ENCODE results near the gene CAMTA1. TPM values are rescaled to one million over a fixed set of nuclear protein-coding genes. Genes with fewer than 3 reads are reported as not detected.
A peak's percentile ranks its signal among the peaks of the same experiment; 100 is the strongest.

The CAMTA1 gene
- total and polyA plus RNA-seq, 8 donors, result 42.8 to 213 (median 118) TPM

DNA sequence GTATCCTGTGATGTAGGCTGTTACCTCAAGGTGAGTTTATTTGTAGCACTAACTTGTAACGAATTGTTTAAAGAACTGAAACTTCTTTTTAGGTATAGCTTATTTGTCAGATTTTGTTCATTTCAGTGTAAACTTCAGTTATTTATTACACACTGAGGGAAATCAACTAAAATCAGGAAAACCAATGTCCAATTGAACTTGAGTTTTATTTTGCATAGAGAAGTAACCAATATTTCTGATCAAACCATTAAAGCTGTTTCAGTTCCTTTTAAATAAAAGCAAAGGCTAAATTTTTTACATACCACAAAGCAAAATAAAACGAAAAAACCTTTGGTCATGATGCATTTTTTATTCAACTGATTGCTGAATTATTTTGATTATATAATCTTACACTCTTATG lies 103.6 kb downstream of the CAMTA1 start:
- TF ChIP-seq, protein P1, sequence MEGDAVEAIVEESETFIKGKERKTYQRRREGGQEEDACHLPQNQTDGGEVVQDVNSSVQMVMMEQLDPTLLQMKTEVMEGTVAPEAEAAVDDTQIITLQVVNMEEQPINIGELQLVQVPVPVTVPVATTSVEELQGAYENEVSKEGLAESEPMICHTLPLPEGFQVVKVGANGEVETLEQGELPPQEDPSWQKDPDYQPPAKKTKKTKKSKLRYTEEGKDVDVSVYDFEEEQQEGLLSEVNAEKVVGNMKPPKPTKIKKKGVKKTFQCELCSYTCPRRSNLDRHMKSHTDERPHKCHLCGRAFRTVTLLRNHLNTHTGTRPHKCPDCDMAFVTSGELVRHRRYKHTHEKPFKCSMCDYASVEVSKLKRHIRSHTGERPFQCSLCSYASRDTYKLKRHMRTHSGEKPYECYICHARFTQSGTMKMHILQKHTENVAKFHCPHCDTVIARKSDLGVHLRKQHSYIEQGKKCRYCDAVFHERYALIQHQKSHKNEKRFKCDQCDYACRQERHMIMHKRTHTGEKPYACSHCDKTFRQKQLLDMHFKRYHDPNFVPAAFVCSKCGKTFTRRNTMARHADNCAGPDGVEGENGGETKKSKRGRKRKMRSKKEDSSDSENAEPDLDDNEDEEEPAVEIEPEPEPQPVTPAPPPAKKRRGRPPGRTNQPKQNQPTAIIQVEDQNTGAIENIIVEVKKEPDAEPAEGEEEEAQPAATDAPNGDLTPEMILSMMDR (IDR thresholded peaks at IDR 0.05), result no peak
- TF ChIP-seq POLR2A (IDR thresholded peaks at IDR 0.05), result no peak
- TF ChIP-seq EP300 (IDR thresholded peaks at IDR 0.05), result no peak
- TF ChIP-seq POLR2AphosphoS5 (IDR thresholded peaks at IDR 0.05), result no peak
- Histone ChIP-seq H3K27me3 (no peaks in the 10 kb centered on the region), H3K36me3 (peaks cover 0 to 10% (median 3%) of the 10 kb centered on the region in 4 donors), H3K27ac (no peak overlapping the region), H3K4me1 (peaks cover 0 to 14% (median 7%) of the 10 kb centered on the region in 4 donors), H3K9me3 (no peaks in the 10 kb centered on the region), H3K4me3 (no peak overlapping the region)
- intact Hi-C loops (cut with DNase I; ENCODE audit: low total_unique reads), result no loop called here
- 82 to 92% (median 87%) methylated on average over 2 of the region's 2 CpGs for WGBS, 5 donors
- no peak for DNase-seq

DNA sequence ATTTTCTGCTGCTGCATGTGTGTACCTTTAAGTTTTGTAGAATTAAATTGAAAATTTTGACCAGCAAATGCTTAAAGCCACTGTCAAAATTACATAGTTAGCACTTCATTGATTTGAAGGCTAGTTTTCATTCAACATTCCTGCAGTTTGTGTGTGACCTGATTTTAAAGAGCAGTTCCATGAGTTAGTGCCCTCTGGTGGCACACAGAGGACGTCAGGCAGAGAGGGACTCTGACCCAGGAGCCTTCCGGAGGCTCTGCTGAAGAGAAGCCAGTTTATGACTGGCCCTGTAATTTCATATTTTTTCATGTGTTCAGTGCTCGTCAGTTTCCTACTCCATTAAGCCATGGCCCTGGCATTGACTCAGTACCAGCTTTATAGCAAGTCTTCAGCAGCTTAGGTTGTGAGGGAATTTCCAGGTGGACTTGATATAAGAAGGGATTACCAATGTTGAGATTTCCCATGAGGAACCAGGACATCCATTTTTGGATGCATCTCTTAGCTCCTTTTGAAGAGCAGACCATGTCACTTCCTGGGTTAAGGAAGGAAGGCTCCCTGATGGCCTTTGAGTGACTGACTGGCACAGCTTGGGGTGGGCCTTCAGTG lies 104.7 kb downstream of the CAMTA1 start:
- Histone ChIP-seq H3K4me1 (peaks cover 0 to 14% (median 7%) of the 10 kb centered on the region in 4 donors), H3K36me3 (peaks cover 0 to 10% (median 3%) of the 10 kb centered on the region in 4 donors), H3K27ac (no peak overlapping the region), H3K4me3 (no peak overlapping the region), H3K27me3 (no peaks in the 10 kb centered on the region), H3K9me3 (no peaks in the 10 kb centered on the region)
- WGBS, 5 donors, result 12 to 23% (median 15%) methylated on average over 3 of the region's 3 CpGs
- intact Hi-C loops (cut with DNase I; ENCODE audit: low total_unique reads), result loop anchor here (10.0 kb wide), 1 partner anchor 95 kb away; no protein-coding TSS in a partner anchor
- TF ChIP-seq EP300 (IDR thresholded peaks at IDR 0.05) (no peak), POLR2A (IDR thresholded peaks at IDR 0.05) (no peak), POLR2AphosphoS5 (IDR thresholded peaks at IDR 0.05) (peak in 1 of 3 donors; percentile 70)
- TF ChIP-seq, protein P1 (IDR thresholded peaks at IDR 0.05), result peak in 5 of 7 experiments; percentile 53 to 72 (median 69)
- DNase-seq, result peak; percentile 65 to 83

DNA sequence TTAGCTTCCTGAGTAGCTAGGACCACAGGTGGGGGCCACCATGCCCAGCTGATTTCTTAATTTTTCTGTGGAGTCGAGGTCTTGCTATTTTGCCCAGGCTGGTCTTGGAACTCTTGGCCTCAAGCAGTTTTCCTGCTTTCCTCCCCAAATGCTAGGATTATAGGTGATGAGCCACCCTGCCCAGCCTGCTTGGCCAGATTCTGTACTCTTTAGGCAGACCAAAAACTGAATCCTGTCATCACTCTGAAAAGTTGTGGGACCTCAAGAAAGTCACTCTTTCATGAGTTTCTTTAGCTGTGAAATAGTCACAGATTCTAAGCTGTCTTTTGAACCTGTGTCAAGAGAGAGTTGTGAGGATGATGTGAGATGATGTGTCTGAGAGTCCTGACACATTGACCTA lies 105.4 kb downstream of the CAMTA1 start:
- no peaks in the 10 kb centered on the region for H3K9me3 ChIP-seq
- no peaks in the 10 kb centered on the region for H3K27me3 ChIP-seq
- no peak overlapping the region for H3K27ac ChIP-seq
- TF ChIP-seq POLR2A (IDR thresholded peaks at IDR 0.05), result no peak
- TF ChIP-seq EP300 (IDR thresholded peaks at IDR 0.05), result no peak
- TF ChIP-seq, protein P1 (IDR thresholded peaks at IDR 0.05), result no peak
- intact Hi-C loops (cut with DNase I; ENCODE audit: low total_unique reads), result loop anchor here (10.0 kb wide), 1 partner anchor 96 kb away; no protein-coding TSS in a partner anchor
- no peak for DNase-seq
- H3K4me3 ChIP-seq, result no peak overlapping the region
- 89 to 100% (median 100%) methylated on average over 1 of the region's 1 CpG for WGBS, 5 donors
- peaks cover 0 to 14% (median 7%) of the 10 kb centered on the region in 4 donors for H3K4me1 ChIP-seq
- H3K36me3 ChIP-seq, result peaks cover 0 to 10% (median 3%) of the 10 kb centered on the region in 4 donors

DNA sequence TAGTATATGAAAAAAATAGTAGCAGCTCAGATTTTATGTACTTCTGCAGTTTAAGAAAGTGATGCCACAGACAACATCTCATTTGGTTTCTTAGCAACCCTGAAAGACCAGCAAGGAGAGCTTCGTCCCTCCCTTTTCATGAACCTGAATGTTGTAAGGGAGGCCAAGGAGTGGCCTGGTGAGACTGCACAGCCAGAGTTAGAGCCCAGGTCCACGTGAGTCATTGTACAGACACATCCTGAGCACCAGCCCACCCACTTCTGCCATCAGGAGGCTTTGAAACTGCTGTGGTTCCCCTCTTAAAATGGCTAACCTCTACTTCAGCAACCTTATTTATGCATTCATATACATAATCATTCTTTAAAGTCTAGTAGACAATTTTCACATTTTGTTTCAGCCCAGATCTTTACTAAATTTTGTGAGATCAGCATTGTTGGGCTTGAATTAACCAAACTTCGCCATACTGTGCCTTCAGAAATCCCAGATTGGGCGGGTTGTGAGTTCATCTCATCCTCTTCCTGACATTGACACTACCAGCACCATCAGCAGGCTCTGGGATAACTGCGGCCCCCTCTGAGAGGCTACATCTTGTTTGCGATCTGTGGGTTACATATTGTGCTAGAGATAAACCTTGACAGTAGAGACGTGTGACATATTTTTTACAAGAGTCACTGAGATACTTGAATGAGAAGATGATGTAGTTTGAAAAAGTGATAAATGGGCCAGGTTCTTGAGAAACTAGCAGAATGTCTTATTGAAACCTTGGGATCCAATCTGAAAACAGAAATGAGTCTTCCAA lies 106.7 kb downstream of the CAMTA1 start:
- Histone ChIP-seq H3K36me3 (peaks cover 0 to 10% (median 3%) of the 10 kb centered on the region in 4 donors), H3K4me1 (peaks cover 0 to 10% (median 4%) of the 10 kb centered on the region in 4 donors), H3K9me3 (no peaks in the 10 kb centered on the region), H3K27me3 (no peaks in the 10 kb centered on the region), H3K27ac (no peak overlapping the region), H3K4me3 (no peak overlapping the region)
- intact Hi-C loops (cut with DNase I; ENCODE audit: low total_unique reads), result loop anchor here (10.0 kb wide), 1 partner anchor 97 kb away; no protein-coding TSS in a partner anchor
- no peak for DNase-seq
- TF ChIP-seq POLR2A (IDR thresholded peaks at IDR 0.05) (no peak), POLR2AphosphoS5 (IDR thresholded peaks at IDR 0.05) (no peak), EP300 (IDR thresholded peaks at IDR 0.05) (no peak)
- WGBS, 5 donors, result 90 to 95% (median 93%) methylated on average over 7 of the region's 7 CpGs

Data from stomach (tissue), 9 donors.